ENCODE results near the gene C14orf93. TPM values are rescaled to one million over a fixed set of nuclear protein-coding genes. Genes with fewer than 3 reads are reported as not detected.

The C14orf93 gene
- total and polyA plus RNA-seq, 9 of the 15 experiments (the other 6 are each of a cell fraction or from before 2014, with no cell fraction given) = 2.2 to 22.4 (median 16.1) TPM

GRCh38 chr14:23006544-23007419 is 3.2 kb downstream of the C14orf93 start (continued):
- no peak for TF ChIP-seq HOMEZ (CRISPR knock-in tag; IDR thresholded peaks at IDR 0.05)
- no peak for TF ChIP-seq PCBP2 (IDR thresholded peaks at IDR 0.05; ENCODE audit: low read depth, low read length, poor library complexity, severe bottlenecking)
- peak; percentile 88 for TF ChIP-seq FOSL1 (tag; conservative IDR thresholded peaks at IDR 0.05)
- TF ChIP-seq MYNN (IDR thresholded peaks at IDR 0.05) = peak; percentile 78; the same call in 1 of the 2 replicates
- TF ChIP-seq MYNN (CRISPR knock-in tag; IDR thresholded peaks at IDR 0.05) = no peak
- TF ChIP-seq CUX1 (CRISPR knock-in tag; IDR thresholded peaks at IDR 0.05) = peak; percentile 78; the same call in 1 of the 2 replicates
- peak; percentile 84 for TF ChIP-seq JUND (IDR thresholded peaks at IDR 0.05; ENCODE audit: borderline replicate concordance, low read depth, low read length)
- TF ChIP-seq JUND (tag; IDR thresholded peaks at IDR 0.05; ENCODE audit: borderline replicate concordance, low read depth, low read length) = no peak; the same call in 2 of the 3 replicates
- peak; percentile 94 for TF ChIP-seq RB1 (IDR thresholded peaks at IDR 0.05; ENCODE audit: low read depth)
- TF ChIP-seq ZNF79 (CRISPR knock-in tag; IDR thresholded peaks at IDR 0.05; ENCODE audit: low read depth) = no peak
- TF ChIP-seq NBN (IDR thresholded peaks at IDR 0.05; ENCODE audit: low read depth) = peak; percentile 57; the same call in 1 of the 2 replicates
- no peak for TF ChIP-seq ZNF445 (CRISPR knock-in tag; IDR thresholded peaks at IDR 0.05; ENCODE audit: low read depth)
- peak in 1 of 2 experiments; percentile 58; a peak in 1 of 4 replicates for TF ChIP-seq SRF (CRISPR knock-in tag; IDR thresholded peaks at IDR 0.05)
- no peak for TF ChIP-seq NFIX (CRISPR knock-in tag; IDR thresholded peaks at IDR 0.05; ENCODE audit: low read depth)
- TF ChIP-seq NEUROD1 (IDR thresholded peaks at IDR 0.05; ENCODE audit: borderline replicate concordance, low read depth, low read length, partially characterized antibody) = peak; percentile 97
- TF ChIP-seq ETV5 (CRISPR knock-in tag; IDR thresholded peaks at IDR 0.05; ENCODE audit: low read depth) = peak; percentile 72
- TF ChIP-seq SP2 (IDR thresholded peaks at IDR 0.05; ENCODE audit: extremely low read depth, low read depth, low read length, poor library complexity, severe bottlenecking) = peak; percentile 91
- TF ChIP-seq NRF1 (conservative IDR thresholded peaks at IDR 0.05 in 1 of 2, IDR thresholded peaks at IDR 0.05 in 1 of 2) = peak; percentile 90 to 92
- no peak for TF ChIP-seq SRSF7 (optimal IDR thresholded peaks at IDR 0.05; ENCODE audit: low read depth, low read length)
- TF ChIP-seq NR2C1 (IDR thresholded peaks at IDR 0.05) = no peak
- no peak; the same call in 1 of the 2 replicates for TF ChIP-seq NR2C1 (tag; IDR thresholded peaks at IDR 0.05)
- TF ChIP-seq PTRF (tag; IDR thresholded peaks at IDR 0.05) = no peak
